ENCODE results near the gene CYP19A1. TPM values are rescaled to one million over a fixed set of nuclear protein-coding genes. Genes with fewer than 3 reads are reported as not detected.

CYP19A1 gene
- total and polyA plus RNA-seq, 2 donors (not counting 1 experiment from before 2014, with no cell fraction given), result not detected

GRCh38 chr15:51386029-51386428 is 47.6 kb upstream of the CYP19A1 start:
- H3K4me3 Mint-ChIP-seq, result no peak overlapping the region
- POLR2A ChIA-PET, result no interaction called here
- WGBS (ENCODE audit: insufficient coverage), result 73% methylated on average over 5 of the region's 8 CpGs

DNA sequence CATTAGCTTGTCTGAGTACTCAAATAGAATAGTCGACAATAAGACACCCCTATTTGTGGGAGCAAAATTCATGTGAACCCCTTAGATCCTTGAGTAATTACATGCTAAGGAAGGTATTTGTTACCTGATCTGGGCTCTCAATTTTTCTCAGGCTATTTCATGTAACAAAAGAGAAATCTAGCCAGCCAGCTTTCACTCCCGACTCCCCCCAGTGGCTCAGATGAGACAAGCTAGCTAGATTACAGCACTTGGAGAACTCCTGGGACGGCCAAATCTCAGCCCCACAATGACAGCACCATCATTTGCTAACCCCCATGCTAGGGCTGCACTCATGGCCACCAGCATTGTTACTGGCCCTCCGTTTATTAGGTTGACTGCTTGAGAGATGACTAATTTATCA is 44.4 kb upstream of the CYP19A1 start:
- H3K4me3 ChIP-seq (ENCODE audit: control extremely low read depth in 1 of 5, extremely low read depth in 1 of 5, insufficient read depth in 1 of 5, low read depth in 2 of 5, low read length in 4 of 5), result no peak overlapping the region
- intact Hi-C loops (cut with micrococcal nuclease), result no loop called here
- Mint-ChIP-seq H3K27ac (no peak overlapping the region), H3K4me1 (no peaks in the 10 kb centered on the region), H3K4me3 (no peak overlapping the region), H3K9me3 (ENCODE audit: insufficient read depth) (no peaks in the 10 kb centered on the region), H3K27me3 (peaks cover 17% of the 10 kb centered on the region)
- H3K4me1 ChIP-seq (ENCODE audit: control insufficient read depth in 2 of 2, insufficient read depth in 2 of 2, low read length in 2 of 2), result no peaks in the 10 kb centered on the region
- H2AFZ ChIP-seq (ENCODE audit: insufficient read depth, low read depth, low read length, poor library complexity, severe bottlenecking), result no peak overlapping the region
- no peaks in the 10 kb centered on the region for H3K9me3 ChIP-seq (ENCODE audit: control extremely low read depth in 1 of 3, control insufficient read depth in 2 of 3, insufficient read depth in 1 of 3, low read length in 2 of 3)
- no peaks in the 10 kb centered on the region for H3K36me3 ChIP-seq (replicated peaks in 1 of 2; ENCODE audit: control extremely low read depth in 1 of 2, control insufficient read depth in 1 of 2, extremely low read depth in 1 of 2, insufficient read depth in 2 of 2, low read length in 1 of 2)
- H3K79me2 ChIP-seq (ENCODE audit: control insufficient read depth, insufficient read depth, low read length), result no peaks in the 10 kb centered on the region
- no peak overlapping the region for H3K27ac ChIP-seq (ENCODE audit: low read length in 2 of 2)
- no peak overlapping the region for H3K9ac ChIP-seq (ENCODE audit: low read length)
- H3K27me3 ChIP-seq (replicated peaks in 1 of 4; ENCODE audit: control extremely low read depth in 1 of 4, control insufficient read depth in 3 of 4, insufficient read depth in 4 of 4, low read length in 3 of 4), result peaks cover 0 to 3% (median 1%) of the 10 kb centered on the region in 4 experiments
- ChIA-PET POLR2A (no interaction called here), CTCF (interaction anchor here (0.6 to 5.6 kb wide), 3 partner anchors 153 to 300 kb away, joined by 3 to 59 read pairs (median 4); no protein-coding TSS in a partner anchor)
- WGBS (ENCODE audit: insufficient coverage), result 7% methylated on average over 2 of the region's 4 CpGs
- DNase-seq (no peak), ATAC-seq (ENCODE audit: low read depth) (no peak)
- no peak overlapping the region for H3K4me2 ChIP-seq (replicated peaks; ENCODE audit: low read depth, low read length, poor library complexity, severe bottlenecking)
- TF ChIP-seq, protein P1, sequence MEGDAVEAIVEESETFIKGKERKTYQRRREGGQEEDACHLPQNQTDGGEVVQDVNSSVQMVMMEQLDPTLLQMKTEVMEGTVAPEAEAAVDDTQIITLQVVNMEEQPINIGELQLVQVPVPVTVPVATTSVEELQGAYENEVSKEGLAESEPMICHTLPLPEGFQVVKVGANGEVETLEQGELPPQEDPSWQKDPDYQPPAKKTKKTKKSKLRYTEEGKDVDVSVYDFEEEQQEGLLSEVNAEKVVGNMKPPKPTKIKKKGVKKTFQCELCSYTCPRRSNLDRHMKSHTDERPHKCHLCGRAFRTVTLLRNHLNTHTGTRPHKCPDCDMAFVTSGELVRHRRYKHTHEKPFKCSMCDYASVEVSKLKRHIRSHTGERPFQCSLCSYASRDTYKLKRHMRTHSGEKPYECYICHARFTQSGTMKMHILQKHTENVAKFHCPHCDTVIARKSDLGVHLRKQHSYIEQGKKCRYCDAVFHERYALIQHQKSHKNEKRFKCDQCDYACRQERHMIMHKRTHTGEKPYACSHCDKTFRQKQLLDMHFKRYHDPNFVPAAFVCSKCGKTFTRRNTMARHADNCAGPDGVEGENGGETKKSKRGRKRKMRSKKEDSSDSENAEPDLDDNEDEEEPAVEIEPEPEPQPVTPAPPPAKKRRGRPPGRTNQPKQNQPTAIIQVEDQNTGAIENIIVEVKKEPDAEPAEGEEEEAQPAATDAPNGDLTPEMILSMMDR (IDR thresholded peaks at IDR 0.05), result no peak
- no peak for TF ChIP-seq EZH2 (IDR thresholded peaks at IDR 0.05; ENCODE audit: borderline replicate concordance, insufficient read depth, low read depth, low read length, poor library complexity, severe bottlenecking)
- no peaks in the 10 kb centered on the region for H4K20me1 ChIP-seq (ENCODE audit: control insufficient read depth, insufficient read depth, low read length, poor library complexity, severe bottlenecking)

More at GRCh38 chr15:51386029-51386428, 47.6 kb upstream of the CYP19A1 start:
- no peaks in the 10 kb centered on the region for H3K36me3 ChIP-seq (replicated peaks in 1 of 2; ENCODE audit: control extremely low read depth in 1 of 2, control insufficient read depth in 1 of 2, extremely low read depth in 1 of 2, insufficient read depth in 2 of 2, low read length in 1 of 2)
- no peak overlapping the region for H3K4me3 ChIP-seq (ENCODE audit: control extremely low read depth in 1 of 5, extremely low read depth in 1 of 5, insufficient read depth in 1 of 5, low read depth in 2 of 5, low read length in 4 of 5)
- H3K9me3 Mint-ChIP-seq (ENCODE audit: insufficient read depth), result no peaks in the 10 kb centered on the region
- H3K27ac ChIP-seq (ENCODE audit: low read length in 2 of 2), result no peak overlapping the region
- no peaks in the 10 kb centered on the region for H3K4me1 Mint-ChIP-seq
- no peaks in the 10 kb centered on the region for H3K79me2 ChIP-seq (ENCODE audit: control insufficient read depth, insufficient read depth, low read length)
- ATAC-seq (ENCODE audit: low read depth) (no peak), DNase-seq (no peak)
- H3K4me2 ChIP-seq (replicated peaks; ENCODE audit: low read depth, low read length, poor library complexity, severe bottlenecking), result no peak overlapping the region
- no peak overlapping the region for H3K9ac ChIP-seq (ENCODE audit: low read length)
- no peak for TF ChIP-seq EZH2 (IDR thresholded peaks at IDR 0.05; ENCODE audit: borderline replicate concordance, insufficient read depth, low read depth, low read length, poor library complexity, severe bottlenecking)
- TF ChIP-seq, protein P1 (IDR thresholded peaks at IDR 0.05), result no peak
- no peaks in the 10 kb centered on the region for H3K4me1 ChIP-seq (ENCODE audit: control insufficient read depth in 2 of 2, insufficient read depth in 2 of 2, low read length in 2 of 2)
- no peaks in the 10 kb centered on the region for H4K20me1 ChIP-seq (ENCODE audit: control insufficient read depth, insufficient read depth, low read length, poor library complexity, severe bottlenecking)
- intact Hi-C loops (cut with micrococcal nuclease), result no loop called here
- H3K9me3 ChIP-seq (ENCODE audit: control extremely low read depth in 1 of 3, control insufficient read depth in 2 of 3, insufficient read depth in 1 of 3, low read length in 2 of 3), result no peaks in the 10 kb centered on the region
- H2AFZ ChIP-seq (ENCODE audit: insufficient read depth, low read depth, low read length, poor library complexity, severe bottlenecking), result no peak overlapping the region
- H3K27me3 Mint-ChIP-seq, result peaks cover 17% of the 10 kb centered on the region
- CTCF ChIA-PET, result interaction anchor here (1.1 kb wide), 1 partner anchor 11 kb away, joined by 3 read pairs; no protein-coding TSS in a partner anchor
- H3K27ac Mint-ChIP-seq, result no peak overlapping the region
- peaks cover 0 to 3% (median 1%) of the 10 kb centered on the region in 4 experiments for H3K27me3 ChIP-seq (replicated peaks in 1 of 4; ENCODE audit: control extremely low read depth in 1 of 4, control insufficient read depth in 3 of 4, insufficient read depth in 4 of 4, low read length in 3 of 4)
